HG03571 (cell line): Measurements from ENCODE around the gene AKAP13.
"Not testable (repeated sequence)": the region's sequence is repeated elsewhere in the genome, so short reads cannot be mapped to it uniquely, and the experiment has no call there.

Experiments used
- ATAC-seq: cut with Tn5 transposase; IDR thresholded peaks from one replicate; pipeline ENCODE4 v1.9.1; 2021; ENCODE audit not compliant: unreplicated experiment

The AKAP13 gene

DNA sequence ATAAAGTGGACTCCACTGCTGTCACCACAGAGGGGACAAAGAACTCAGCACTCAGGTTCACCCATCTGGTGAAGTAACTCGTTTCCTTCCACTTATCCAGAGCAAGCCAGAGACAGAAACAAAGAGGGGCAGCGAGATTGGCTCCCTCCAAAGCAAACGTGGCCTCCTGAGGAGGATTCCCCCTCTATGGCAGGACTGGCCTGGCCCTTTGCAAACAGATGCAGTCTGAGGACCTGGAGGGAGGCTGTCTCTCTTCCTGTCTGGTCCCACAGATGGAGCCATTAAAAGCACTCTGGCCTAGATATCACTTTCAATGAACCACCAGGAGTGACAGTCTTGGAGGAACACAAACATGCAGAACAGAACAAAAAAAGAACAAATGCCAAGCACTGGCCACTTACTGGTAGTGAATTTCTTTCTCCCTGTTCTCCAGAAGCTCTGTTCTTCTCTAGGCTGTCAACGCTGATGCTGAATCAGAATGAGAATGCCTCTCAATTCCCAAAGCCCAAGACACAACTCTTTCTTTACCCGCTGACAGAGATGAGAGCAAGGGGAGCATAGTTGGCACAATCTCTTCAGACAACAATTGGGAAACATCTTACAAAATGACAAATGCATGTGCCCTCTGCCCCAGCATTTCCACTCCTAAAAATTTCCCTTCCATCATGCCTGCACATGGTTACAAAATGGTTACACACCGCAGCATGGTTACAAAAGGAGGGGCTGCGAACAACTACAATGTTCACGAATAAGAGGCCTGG is 400.0 kb downstream of the AKAP13 start:
- ATAC-seq = no peak

DNA sequence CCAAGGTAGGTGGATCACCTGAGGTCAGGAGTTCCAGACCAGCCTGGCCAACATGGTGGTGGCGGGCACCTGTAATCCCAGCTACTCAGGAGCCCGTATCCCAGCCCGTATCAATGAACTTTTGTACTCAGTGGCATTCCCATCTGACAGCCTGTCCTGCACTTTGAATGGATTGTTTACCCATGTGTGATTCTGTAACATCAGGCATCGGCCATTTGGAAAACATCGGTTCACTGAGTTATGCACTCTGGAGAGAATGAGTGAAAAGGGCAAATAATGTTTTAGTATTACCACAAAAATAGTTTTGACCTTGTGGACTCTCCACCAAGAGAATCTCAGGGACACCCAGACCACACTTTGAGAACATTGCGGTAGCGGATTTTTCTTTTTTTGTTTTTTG is 400.7 kb downstream of the AKAP13 start:
- no peak for ATAC-seq

- ATAC-seq = no peak
These were observed 401.7 kb downstream of the AKAP13 start for GRCh38 chr15:85782064-85782463.

DNA sequence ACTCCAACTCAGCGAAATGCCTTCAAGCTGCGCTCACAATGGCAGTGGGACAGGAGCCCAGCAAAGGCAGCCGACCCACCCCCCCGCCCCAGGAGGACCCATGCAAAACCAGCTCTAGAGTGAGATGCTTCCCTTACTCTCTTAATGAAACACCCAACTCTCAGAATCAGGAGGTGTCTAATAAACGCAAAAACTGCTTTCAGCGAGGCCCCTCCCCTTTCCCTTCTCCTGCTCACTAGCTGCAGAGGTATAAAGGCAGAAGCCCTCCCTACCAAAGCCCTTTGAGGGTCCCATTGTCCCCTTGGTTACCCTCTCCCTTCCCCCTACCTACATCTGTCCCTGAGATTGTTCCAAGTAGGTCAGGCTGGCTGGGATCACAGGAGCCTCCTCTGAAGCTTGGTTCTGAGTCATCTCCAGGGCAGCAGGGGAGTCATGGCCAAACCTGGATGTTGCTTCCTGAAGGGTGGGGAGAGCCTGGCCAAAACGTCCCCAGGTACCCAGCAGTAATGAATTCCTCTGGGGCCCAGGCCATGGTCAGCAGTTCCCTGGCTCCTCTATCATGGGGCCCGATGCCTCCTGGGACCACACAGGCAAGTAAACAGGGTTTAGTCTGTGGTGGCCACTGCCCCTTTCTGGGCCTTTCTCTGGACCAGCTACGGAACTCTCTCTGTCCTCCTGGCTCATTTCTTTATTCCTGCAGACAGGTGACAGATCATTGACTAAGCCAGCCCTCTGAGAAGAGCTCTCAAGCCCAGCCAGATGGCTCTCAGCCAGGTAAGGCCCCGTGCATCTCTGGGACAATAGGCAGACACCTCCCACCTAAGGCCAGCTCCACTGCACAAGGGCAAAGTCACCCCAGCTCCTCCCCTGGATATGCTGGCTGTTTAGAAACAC is 405.7 kb downstream of the AKAP13 start:
- no peak for ATAC-seq

- ATAC-seq = no peak
These were observed 406.3 kb downstream of the AKAP13 start for GRCh38 chr15:85786781-85787114.

DNA sequence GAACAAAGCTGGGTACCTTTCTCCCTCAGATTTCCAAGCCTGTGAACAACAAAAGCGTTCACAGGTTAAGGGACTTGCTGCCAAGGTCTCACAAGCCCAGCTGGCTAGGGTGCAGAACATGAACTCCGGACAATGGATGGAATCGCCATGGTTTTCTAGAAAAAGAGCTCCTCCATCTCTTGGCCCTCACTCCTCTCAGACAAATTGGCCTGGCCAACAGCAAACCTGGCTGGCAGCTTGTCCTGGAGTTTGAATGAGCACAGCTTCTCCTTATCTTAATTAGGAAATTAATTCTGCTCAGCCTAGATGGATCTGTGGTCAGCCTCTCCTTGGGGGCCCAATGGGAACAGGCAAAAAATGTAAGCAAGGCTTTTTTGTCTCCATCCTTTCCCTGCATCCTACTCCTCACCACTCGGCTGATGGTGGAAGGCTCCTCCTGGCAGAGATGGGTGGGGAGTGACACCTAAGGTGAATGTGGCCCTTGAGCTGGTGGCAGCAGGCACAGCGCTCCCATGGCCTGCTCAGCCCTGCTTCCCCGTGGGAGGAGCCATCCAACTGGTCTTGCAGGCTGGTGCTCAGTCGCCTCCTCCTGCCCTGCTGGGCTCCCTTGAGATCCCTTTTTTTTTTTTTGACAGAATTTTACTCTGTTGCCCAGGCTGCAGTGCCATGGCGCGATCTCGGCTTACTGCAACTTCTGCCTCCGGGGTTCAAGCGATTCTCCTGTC is 408.5 kb downstream of the AKAP13 start:
- ATAC-seq = no peak

DNA sequence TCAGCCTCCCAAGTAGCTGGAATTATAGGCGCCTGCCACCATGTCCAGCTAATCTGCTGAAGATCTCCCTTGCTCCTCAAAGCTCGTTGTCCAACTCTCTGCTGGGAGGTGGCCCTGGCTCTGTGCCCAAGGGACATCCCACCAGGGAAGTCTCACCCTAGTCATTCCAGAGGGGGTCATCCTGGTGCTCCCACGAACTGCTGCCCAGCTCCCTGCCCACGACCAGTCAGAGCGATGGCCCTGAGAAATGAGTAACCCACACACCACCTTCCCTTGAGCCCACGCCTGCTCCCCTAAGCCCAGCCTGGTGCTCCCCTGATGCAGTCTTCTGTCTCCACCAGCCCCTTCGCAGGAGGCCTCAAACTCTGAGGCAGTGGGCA is 409.1 kb downstream of the AKAP13 start:
- ATAC-seq = no peak

DNA sequence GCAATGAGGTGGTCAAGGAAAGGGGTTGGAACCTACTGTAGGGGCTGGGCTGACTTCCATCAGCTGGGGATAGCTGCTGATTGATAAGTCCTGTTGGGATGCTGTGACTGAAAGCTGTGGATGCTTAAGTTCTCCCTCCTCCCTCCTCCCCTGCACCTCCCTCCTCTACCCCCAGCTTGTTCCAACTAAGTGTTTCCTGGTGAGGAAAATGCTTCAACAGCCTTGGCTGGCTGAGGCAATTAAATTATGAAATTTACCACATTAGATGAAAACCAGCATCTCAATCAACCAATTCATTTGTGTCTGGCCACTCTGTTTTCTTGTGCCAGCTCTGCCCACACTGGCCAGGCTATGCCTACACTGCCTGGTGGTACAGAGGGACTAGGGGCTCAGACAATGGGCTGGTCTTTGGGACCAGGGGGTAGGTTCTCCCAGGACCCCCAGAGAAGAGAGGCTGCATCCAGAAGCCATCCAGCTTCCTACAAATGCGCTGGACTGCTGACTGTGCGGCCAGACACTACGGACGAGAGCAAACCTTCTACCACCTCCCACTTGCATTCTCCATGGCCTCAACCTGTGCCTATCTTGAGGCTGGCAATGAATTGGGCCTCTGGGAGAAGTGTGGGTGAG is 411.8 kb downstream of the AKAP13 start:
- ATAC-seq = no peak

- no peak for ATAC-seq
These were observed 412.6 kb downstream of the AKAP13 start for GRCh38 chr15:85792912-85793590.

- peak; percentile 43 for ATAC-seq
These were observed 413.5 kb downstream of the AKAP13 start for GRCh38 chr15:85793641-85794597.

DNA sequence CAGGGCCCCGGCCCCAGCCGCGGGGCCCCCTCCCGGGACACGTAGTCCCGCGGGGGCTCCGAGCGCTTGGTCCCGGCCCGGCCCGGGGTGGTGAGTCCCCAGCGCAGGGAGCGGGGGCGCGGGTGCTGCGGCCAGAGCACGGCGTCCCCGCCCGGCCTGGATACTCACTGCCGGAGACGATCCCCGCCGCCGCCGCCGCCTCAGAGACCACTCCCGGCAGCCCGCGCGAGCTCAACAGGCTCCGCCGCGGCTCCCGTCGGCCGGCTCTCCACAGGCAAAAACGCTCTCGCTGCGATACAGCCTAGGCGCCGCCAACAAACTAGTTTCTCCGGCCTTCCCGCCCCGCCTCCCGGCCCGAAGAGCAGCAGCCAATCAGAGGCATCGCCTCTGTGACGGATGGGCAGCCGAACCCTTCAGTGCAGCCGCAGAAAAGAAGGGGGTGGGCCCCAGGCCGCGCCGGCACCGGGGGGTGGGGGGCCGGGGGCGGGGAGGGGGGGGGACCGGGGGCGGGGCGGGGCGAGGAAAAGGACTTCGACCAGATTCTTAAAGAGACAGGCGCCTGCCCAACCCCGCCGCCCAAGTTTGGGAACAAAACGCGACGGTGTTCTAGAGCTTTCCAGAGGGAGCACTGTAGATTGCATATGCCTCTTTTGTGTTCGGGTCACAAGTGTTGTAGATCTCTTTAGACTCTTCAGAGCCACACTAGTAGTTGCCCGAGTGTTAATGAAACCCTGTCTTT is 414.4 kb downstream of the AKAP13 start, which contains the start of gene KLHL25:
Gene KLHL25, minus strand, starts transcription at position 328 of the 739 bp plus-strand sequence. CDS start 25,115 bp downstream, outside the sequence.
- ATAC-seq = peak; percentile 98

DNA sequence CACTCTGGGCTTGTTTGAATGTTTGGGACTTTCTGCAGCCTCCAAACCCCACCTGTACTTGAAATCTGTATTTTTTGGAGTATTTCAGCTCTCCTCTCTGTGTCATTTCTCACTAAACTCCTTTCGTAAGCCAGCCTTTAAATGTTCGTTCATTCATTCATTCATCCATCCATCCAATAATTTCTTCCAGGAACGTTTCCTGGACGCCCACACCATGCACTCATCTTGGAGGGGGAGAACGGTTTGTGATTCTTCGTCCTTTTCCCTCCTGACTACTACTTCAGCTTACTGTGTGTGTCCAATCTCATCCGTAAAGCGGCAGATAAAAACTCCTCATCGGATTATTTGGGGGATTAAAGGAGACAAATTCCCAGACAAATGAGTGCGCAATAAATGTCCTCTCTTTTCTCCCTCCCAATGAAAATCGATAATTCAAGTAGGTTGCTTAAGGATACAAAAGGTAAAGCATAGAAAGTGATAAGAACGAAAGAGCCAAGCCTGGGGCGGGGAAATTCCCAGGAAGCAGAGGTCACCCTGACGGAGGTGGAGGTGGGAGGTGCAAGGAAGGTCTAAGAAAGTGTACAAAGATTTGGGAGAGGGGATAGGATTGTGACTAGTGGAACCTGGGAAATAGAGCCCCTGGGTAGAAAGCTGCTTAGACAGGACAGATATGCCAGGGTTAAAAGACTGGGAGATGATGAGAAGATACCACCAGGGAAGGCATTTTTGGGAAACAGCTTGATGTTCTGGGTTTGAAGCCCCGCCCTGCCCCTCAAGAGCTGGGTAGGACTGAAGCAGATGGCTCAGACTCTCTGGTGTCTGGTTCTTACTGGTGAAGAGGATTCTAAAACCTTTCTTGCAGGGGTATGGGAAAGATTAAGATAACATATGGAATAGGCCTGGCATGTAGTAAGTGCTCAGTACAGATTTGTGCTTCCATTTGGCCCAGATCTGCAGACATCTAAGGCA is 415.2 kb downstream of the AKAP13 start:
- no peak for ATAC-seq

DNA sequence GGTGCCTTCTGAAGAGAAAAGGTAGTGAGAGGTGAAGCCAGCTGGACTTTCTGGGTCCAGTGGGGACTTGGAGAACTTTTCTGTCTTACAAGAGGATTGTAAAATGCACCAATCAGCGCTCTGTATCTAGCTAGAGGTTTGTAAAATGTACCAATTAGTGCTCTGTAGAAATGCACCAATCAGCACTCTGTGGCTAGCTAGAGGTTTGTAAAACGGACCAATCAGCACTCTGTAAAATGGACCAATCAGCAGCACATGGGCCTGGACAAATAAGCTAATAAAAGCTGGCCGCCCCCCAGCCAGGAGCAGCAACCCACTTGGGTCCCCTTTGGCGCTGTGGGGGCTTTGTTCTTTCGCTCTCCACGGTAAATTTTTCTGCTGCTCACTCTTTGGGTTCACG is 416.0 kb downstream of the AKAP13 start:
- not testable (repeated sequence) for ATAC-seq
